ENCODE results near the gene GET4.

GET4 gene

DNA sequence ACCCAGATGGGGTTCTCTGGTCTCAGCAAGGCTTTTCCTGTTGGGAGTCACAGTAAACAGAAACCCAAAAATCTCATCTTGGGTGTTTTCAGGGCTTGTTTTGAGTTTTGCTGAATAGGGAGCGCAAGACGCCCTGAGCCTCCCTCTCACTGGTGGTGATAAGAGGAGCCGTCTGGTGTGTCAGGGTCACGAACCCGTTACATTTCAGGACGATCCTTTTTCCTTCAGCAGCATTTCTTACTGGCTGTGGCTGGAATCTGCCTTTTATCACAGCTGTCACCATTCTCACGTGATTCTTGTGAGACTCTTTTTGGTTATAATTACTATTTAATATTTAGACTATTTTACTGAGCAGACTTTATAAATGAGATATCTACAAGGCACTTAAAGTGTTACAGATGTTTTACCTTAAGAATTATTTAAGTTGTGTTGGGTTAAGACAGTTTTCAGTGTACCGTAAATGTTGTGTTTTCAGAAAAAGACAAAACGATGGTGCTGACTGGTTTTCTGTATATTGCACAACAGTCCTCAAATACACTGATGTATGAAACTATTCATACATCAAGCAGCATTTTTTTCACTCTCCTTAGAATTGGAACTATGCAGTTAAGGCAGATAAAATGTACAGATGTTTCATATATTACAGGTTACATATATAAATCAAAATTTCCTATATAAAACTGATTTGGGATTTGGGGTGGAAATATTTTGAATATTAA, 2.2 kb upstream of the GET4 start:
- H3K4me3 ChIP-seq (ENCODE audit: control insufficient read depth, low read depth, low read length) = no peak overlapping the region
- TF ChIP-seq, protein P1, sequence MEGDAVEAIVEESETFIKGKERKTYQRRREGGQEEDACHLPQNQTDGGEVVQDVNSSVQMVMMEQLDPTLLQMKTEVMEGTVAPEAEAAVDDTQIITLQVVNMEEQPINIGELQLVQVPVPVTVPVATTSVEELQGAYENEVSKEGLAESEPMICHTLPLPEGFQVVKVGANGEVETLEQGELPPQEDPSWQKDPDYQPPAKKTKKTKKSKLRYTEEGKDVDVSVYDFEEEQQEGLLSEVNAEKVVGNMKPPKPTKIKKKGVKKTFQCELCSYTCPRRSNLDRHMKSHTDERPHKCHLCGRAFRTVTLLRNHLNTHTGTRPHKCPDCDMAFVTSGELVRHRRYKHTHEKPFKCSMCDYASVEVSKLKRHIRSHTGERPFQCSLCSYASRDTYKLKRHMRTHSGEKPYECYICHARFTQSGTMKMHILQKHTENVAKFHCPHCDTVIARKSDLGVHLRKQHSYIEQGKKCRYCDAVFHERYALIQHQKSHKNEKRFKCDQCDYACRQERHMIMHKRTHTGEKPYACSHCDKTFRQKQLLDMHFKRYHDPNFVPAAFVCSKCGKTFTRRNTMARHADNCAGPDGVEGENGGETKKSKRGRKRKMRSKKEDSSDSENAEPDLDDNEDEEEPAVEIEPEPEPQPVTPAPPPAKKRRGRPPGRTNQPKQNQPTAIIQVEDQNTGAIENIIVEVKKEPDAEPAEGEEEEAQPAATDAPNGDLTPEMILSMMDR (IDR thresholded peaks at IDR 0.05; ENCODE audit: control insufficient read depth, insufficient read depth, low read depth, low read length, missing control alignments) = no peak
- no peak for DNase-seq (ENCODE audit: low read depth)

DNA sequence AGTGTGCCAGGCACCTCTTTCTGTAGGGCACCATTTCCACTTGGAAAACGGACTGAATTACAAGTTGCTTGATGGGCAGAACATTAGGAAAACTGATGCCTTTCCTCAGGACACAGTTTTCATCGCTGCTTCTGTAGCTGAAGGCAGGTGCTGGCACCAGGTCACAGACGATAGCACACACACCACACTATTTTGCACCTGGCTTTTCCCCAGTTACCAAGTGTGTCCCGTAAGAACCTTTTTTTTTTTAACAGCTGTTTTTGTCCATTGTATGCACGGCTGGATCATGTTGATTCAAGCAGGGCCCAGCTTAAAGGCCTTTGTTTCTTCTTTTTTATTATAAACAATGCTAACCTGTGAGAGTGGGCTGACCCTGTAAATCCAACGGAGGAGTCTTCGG, 1.3 kb upstream of the GET4 start:
- TF ChIP-seq, protein P1 (IDR thresholded peaks at IDR 0.05; ENCODE audit: control insufficient read depth, insufficient read depth, low read depth, low read length, missing control alignments) = no peak
- no peak for DNase-seq (ENCODE audit: low read depth)
- no peak overlapping the region for H3K4me3 ChIP-seq (ENCODE audit: control insufficient read depth, low read depth, low read length)

DNA sequence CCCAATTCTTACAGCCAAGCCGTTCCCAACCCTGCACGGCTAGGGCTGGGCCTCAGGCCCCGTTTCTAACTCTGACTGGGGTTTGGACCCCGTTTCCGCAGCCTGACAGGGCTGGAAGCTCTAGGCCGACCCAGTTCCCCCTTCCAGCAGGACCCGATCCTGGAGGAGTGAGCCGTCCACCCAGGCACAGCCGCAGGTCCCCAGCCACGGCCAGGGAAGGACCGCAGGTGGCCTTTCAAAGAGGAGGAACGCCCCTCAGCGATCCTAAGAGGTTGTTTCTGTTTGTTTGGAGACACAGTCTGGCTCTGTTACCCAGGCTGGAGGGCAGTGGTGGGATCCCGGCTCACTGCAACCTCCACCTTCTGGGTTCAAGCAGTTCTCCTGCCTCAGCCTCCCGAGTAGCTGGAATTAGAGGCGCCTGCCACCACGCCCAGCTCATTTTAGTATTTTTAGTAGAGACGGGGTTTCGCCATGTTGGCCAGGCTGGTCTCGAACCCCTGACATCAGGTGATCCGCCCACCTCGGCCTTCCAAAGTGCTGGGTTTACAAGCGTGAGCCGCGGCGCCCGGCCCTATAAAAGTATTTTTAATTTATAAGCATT, 778 bp upstream of the GET4 start:
- TF ChIP-seq, protein P1 (IDR thresholded peaks at IDR 0.05; ENCODE audit: control insufficient read depth, insufficient read depth, low read depth, low read length, missing control alignments) = no peak
- no peak for DNase-seq (ENCODE audit: low read depth)
- peak overlapping the region; percentile 36 for H3K4me3 ChIP-seq (ENCODE audit: control insufficient read depth, low read depth, low read length)

DNA sequence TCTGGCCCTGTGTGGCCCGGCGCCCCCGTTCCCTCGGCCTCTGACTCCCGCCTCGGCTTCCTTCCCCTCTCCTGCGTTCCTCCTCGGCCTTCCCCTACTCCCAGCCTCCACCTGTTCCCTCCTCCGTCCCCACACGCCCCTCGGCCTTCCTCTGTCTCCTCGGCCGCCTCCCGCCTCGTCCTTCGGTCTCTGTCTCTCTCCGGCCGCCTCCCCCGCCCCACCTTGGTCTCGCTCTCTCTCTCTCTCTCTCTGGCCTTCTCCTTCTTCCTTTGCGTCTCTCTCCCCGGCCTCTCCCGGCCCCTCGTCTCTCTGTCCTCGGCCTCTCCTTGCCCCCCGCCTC, 588 bp downstream of the GET4 start:
- DNase-seq (ENCODE audit: low read depth) = no peak
- H3K4me3 ChIP-seq (ENCODE audit: control insufficient read depth, low read depth, low read length) = peak overlapping the region; percentile 86
- TF ChIP-seq, protein P1 (IDR thresholded peaks at IDR 0.05; ENCODE audit: control insufficient read depth, insufficient read depth, low read depth, low read length, missing control alignments) = no peak

DNA sequence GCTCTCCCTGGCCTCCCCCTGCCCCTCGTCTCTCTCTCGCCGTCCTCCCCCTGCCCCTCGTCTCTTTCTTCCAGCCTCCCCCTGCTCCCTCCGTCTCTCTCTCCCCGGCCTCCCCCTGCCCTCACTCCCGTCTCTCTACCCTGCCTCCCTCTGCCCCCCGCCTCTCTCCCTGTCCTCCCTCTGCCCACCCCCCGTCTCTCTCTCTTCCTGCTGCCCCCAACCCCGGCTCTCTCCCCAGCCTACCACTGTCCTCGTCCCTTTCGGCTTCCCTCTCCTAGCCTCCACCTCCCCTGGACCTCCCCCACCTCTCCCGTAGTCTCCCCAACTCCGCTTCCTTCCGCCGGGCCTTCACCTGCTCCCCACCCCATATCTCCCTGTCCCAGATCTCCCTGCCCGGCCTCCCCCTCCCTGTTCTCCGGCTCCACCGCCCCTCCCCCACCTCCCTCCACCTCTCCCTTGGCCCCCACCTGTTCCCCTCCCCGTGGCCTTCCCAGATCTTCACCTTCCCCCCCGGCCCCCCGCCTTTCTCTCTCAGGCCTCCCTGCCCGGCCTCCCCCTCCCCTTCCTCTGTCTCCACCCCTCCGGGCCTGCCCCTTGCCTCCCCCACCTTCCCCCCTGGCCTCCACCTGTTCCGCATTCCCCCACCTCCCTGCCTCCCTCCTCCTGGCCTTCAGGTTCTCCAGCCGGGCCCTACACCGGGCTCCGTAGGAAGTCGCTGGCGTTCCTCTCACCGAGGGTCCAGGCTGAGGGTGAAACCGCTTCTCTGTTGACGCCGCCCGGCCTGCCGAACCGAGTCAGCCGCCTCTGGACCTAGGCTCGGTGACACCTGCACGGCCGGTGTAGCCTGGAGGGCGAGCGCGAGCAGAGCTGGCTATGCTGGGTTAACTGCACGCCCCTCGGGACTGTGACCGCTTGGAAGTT, 1.2 kb downstream of the GET4 start:
- peak overlapping the region; percentile 86 for H3K4me3 ChIP-seq (ENCODE audit: control insufficient read depth, low read depth, low read length)
- TF ChIP-seq, protein P1 (IDR thresholded peaks at IDR 0.05; ENCODE audit: control insufficient read depth, insufficient read depth, low read depth, low read length, missing control alignments) = no peak
- no peak for DNase-seq (ENCODE audit: low read depth)

DNA sequence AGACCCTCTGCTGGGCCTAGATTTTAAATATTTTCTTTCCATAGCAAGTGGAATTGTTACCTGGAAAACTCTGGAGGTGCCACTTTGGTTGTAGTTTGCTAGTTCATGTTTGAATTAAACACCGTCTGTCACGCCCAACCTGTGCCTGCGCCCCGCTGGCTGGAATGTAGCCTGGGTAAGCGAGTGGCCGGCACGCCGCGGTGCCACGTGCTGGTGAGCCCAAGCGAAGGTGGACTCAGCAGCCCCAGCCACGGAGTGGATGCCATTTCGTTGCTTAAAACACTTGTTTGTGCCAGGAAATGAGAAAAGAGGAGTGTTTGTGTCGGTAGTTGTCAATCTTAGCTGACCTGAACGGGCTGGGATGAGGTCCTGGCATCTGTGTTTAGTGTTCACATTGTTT, 2.7 kb downstream of the GET4 start:
- TF ChIP-seq, protein P1 (IDR thresholded peaks at IDR 0.05; ENCODE audit: control insufficient read depth, insufficient read depth, low read depth, low read length, missing control alignments) = no peak
- no peak overlapping the region for H3K4me3 ChIP-seq (ENCODE audit: control insufficient read depth, low read depth, low read length)
- DNase-seq (ENCODE audit: low read depth) = no peak
